HEK293 (cell line): ENCODE data around the gene PIP5K1C.

Source experiments
- CTCF ChIA-PET: fragments of 350-600 bp; formaldehyde crosslinking; extraction: SDS; loops from one replicate; lab custom pipeline; 2021; ENCODE audit warnings: antibody characterized with exemption; lab: Yijun Ruan, JAX
- POLR2A ChIA-PET: fragments of 300-600 bp; formaldehyde crosslinking; extraction: SDS; loops from one replicate; lab custom pipeline; 2020; ENCODE audit warnings: antibody characterized with exemption, inconsistent platforms; lab: Yijun Ruan, JAX
- H3K27ac ChIP-seq: fragments of 200-500 bp; sonication (Bioruptor generic); 2 replicates; pipeline ENCODE4 v1.5.1; 2014; ENCODE audit warnings: low read depth, low read length, control low read depth, inconsistent platforms; ENCODE audit errors: extremely low read depth
- H3K36me3 ChIP-seq, 2 experiments: fragments of 200-500 bp in 1 of 2; sonication (Bioruptor generic) in 1 of 2; 1 replicate in 1 of 2; 2 replicates in 1 of 2; pipeline ENCODE4 v1.5.1; 2014 to 2017; ENCODE audit warnings: inconsistent platforms in 2 of 2, low read length in 2 of 2; ENCODE audit not compliant: control insufficient read depth in 2 of 2, insufficient read depth in 1 of 2
- H3K4me1 ChIP-seq: fragments of 200-500 bp; sonication (Bioruptor generic); 2 replicates; pipeline ENCODE4 v1.5.1; 2014; ENCODE audit warnings: mild to moderate bottlenecking, low read length, inconsistent platforms; ENCODE audit not compliant: control insufficient read depth, insufficient read depth
- H3K4me3 ChIP-seq: 2 replicates; pipeline ENCODE4 v1.5.1; 2011; ENCODE audit warnings: low read depth, mild to moderate bottlenecking, control low read depth, low read length, moderate library complexity
- H3K9me3 ChIP-seq: fragments of 200-500 bp; sonication (Bioruptor generic); 2 replicates; pipeline ENCODE4 v1.5.1; 2014; ENCODE audit warnings: low read depth, low read length, inconsistent platforms; ENCODE audit not compliant: control insufficient read depth, insufficient read depth
- BCL11B ChIP-seq: fragments of 450-650 bp; formaldehyde crosslinking; IDR thresholded peaks from 2 replicates; pipeline ENCODE4 v1.5.1; 2016; ENCODE audit warnings: low read depth, missing biosample characterization, missing genetic modification characterization
- KLF17 ChIP-seq: fragments of 450-650 bp; formaldehyde crosslinking; IDR thresholded peaks from 2 replicates; pipeline ENCODE4 v1.5.1; 2016; ENCODE audit warnings: missing biosample characterization, missing genetic modification characterization
- SCRT2 ChIP-seq: fragments of 450-650 bp; formaldehyde crosslinking; IDR thresholded peaks from 2 replicates; pipeline ENCODE4 v1.5.1; 2016; ENCODE audit warnings: missing biosample characterization, missing genetic modification characterization
- TCF7L2 ChIP-seq: IDR thresholded peaks from 2 replicates; pipeline ENCODE4 v1.6.1; 2011; ENCODE audit warnings: low read depth, mild to moderate bottlenecking, inconsistent platforms, low read length, moderate library complexity, borderline replicate concordance
- ZBTB26 ChIP-seq: fragments of 450-650 bp; formaldehyde crosslinking; optimal IDR thresholded peaks from 2 replicates; pipeline ENCODE3; 2016; ENCODE audit warnings: missing biosample characterization, mild to moderate bottlenecking, missing genetic modification characterization
- ZBTB48 ChIP-seq: fragments of 450-650 bp; formaldehyde crosslinking; IDR thresholded peaks from 2 replicates; pipeline ENCODE4 v1.5.1; 2016; ENCODE audit warnings: missing biosample characterization, missing genetic modification characterization
- ZBTB49 ChIP-seq: fragments of 450-650 bp; formaldehyde crosslinking; IDR thresholded peaks from 2 replicates; pipeline ENCODE4 v1.5.1; 2016; ENCODE audit warnings: missing biosample characterization, missing genetic modification characterization, low read depth
- ZBTB6 ChIP-seq: fragments of 450-650 bp; formaldehyde crosslinking; IDR thresholded peaks from 2 replicates; pipeline ENCODE4 v1.5.1; 2017; ENCODE audit warnings: missing biosample characterization, missing genetic modification characterization
- ZFP3 ChIP-seq: fragments of 450-650 bp; formaldehyde crosslinking; IDR thresholded peaks from 2 replicates; pipeline ENCODE4 v1.5.1; 2016; ENCODE audit warnings: low read depth, missing biosample characterization, missing genetic modification characterization
- ZNF10 ChIP-seq: fragments of 450-650 bp; formaldehyde crosslinking; IDR thresholded peaks from 2 replicates; pipeline ENCODE4 v1.5.1; 2017; ENCODE audit warnings: missing biosample characterization, missing genetic modification characterization
- ZNF138 ChIP-seq: fragments of 450-650 bp; formaldehyde crosslinking; IDR thresholded peaks from 2 replicates; pipeline ENCODE4 v1.5.1; 2016; ENCODE audit warnings: missing biosample characterization, missing genetic modification characterization, borderline replicate concordance
- ZNF157 ChIP-seq: fragments of 450-650 bp; formaldehyde crosslinking; IDR thresholded peaks from 2 replicates; pipeline ENCODE4 v1.5.1; 2016; ENCODE audit warnings: missing biosample characterization, missing genetic modification characterization
- ZNF174 ChIP-seq: fragments of 450-650 bp; formaldehyde crosslinking; IDR thresholded peaks from 2 replicates; pipeline ENCODE4 v1.5.0; 2017; ENCODE audit warnings: missing biosample characterization, mild to moderate bottlenecking, missing genetic modification characterization
- ZNF23 ChIP-seq: fragments of 450-650 bp; formaldehyde crosslinking; IDR thresholded peaks from 2 replicates; pipeline ENCODE4 v1.5.1; 2016; ENCODE audit warnings: missing biosample characterization, missing genetic modification characterization, borderline replicate concordance
- ZNF335 ChIP-seq: fragments of 450-650 bp; formaldehyde crosslinking; conservative IDR thresholded peaks from 2 replicates; pipeline ENCODE4 v1.5.1; 2016; ENCODE audit warnings: missing biosample characterization, missing genetic modification characterization
- ZNF366 ChIP-seq: fragments of 450-650 bp; formaldehyde crosslinking; conservative IDR thresholded peaks from 2 replicates; pipeline ENCODE4 v1.5.1; 2016; ENCODE audit warnings: missing biosample characterization, missing genetic modification characterization
- ZNF449 ChIP-seq: fragments of 450-650 bp; formaldehyde crosslinking; IDR thresholded peaks from 2 replicates; pipeline ENCODE4 v1.5.1; 2017; ENCODE audit warnings: missing biosample characterization, mild to moderate bottlenecking, missing genetic modification characterization, moderate library complexity
- ZNF514 ChIP-seq: fragments of 450-650 bp; formaldehyde crosslinking; IDR thresholded peaks from 2 replicates; pipeline ENCODE4 v1.5.1; 2016; ENCODE audit warnings: missing biosample characterization, missing genetic modification characterization
- ZNF658 ChIP-seq: fragments of 450-650 bp; formaldehyde crosslinking; IDR thresholded peaks from 2 replicates; pipeline ENCODE4; 2016; ENCODE audit warnings: missing biosample characterization, missing genetic modification characterization
- ZNF664 ChIP-seq: fragments of 450-650 bp; formaldehyde crosslinking; IDR thresholded peaks from 2 replicates; pipeline ENCODE4 v1.5.1; 2016; ENCODE audit warnings: missing biosample characterization, missing genetic modification characterization
- ZNF785 ChIP-seq: fragments of 450-650 bp; formaldehyde crosslinking; IDR thresholded peaks from 2 replicates; pipeline ENCODE4 v1.5.1; 2016; ENCODE audit warnings: missing biosample characterization, missing genetic modification characterization

Gene PIP5K1C

GRCh38 chr19:3658004-3658869 is 42.0 kb downstream of the PIP5K1C start:
- Histone ChIP-seq H3K4me3 (no peak overlapping the region), H3K9me3 (no peaks in the 10 kb centered on the region), H3K27ac (no peak overlapping the region), H3K36me3 (peaks cover 0 to 66% of the 10 kb centered on the region in 2 experiments; a peak in 2 of 3 replicates), H3K4me1 (no peaks in the 10 kb centered on the region)
- no peak for TF ChIP-seq ZNF664 (tag by site-specific recombination)
- no peak for TF ChIP-seq ZNF449
- no peak for TF ChIP-seq ZNF366 (tag by site-specific recombination)
- TF ChIP-seq ZFP3 (tag by site-specific recombination), result no peak
- TF ChIP-seq ZNF138, result no peak
- no peak for TF ChIP-seq ZNF23 (tag by site-specific recombination)
- TF ChIP-seq ZBTB6, result peak; percentile 10; the same call in 1 of the 2 replicates
- POLR2A ChIA-PET, result no interaction called here
- CTCF ChIA-PET, result interaction anchor here (0.7 kb wide), 1 partner anchor 63 kb away, joined by 3 read pairs; no protein-coding TSS in a partner anchor

GRCh38 chr19:3657395-3657769 is 42.9 kb downstream of the PIP5K1C start:
- CTCF ChIA-PET, result no interaction called here
- Histone ChIP-seq H3K4me1 (no peaks in the 10 kb centered on the region), H3K36me3 (peaks cover 0 to 71% of the 10 kb centered on the region in 2 experiments; a peak in 2 of 3 replicates), H3K4me3 (no peak overlapping the region), H3K9me3 (no peaks in the 10 kb centered on the region), H3K27ac (no peak overlapping the region)
- POLR2A ChIA-PET, result no interaction called here
- TF ChIP-seq ZBTB26 (peak; percentile 5), ZNF174 (tag by site-specific recombination) (no peak)

GRCh38 chr19:3656747-3657394 is 43.4 kb downstream of the PIP5K1C start:
- ChIA-PET CTCF (no interaction called here), POLR2A (no interaction called here)
- no peak overlapping the region for H3K27ac ChIP-seq
- H3K36me3 ChIP-seq, result peaks cover 0 to 72% of the 10 kb centered on the region in 2 experiments; a peak in 2 of 3 replicates
- H3K4me1 ChIP-seq, result no peaks in the 10 kb centered on the region
- H3K9me3 ChIP-seq, result no peaks in the 10 kb centered on the region
- no peak overlapping the region for H3K4me3 ChIP-seq
- TF ChIP-seq ZNF157 (tag by site-specific recombination) (no peak), ZBTB48 (tag by site-specific recombination) (no peak), KLF17 (tag by site-specific recombination) (0 out of 2 replicates have a peak, but pooled peaks have one; percentile 37), SCRT2 (tag by site-specific recombination) (peak; percentile 62), ZNF658 (tag by site-specific recombination) (no peak), TCF7L2 (no peak), ZNF10 (no peak), BCL11B (tag by site-specific recombination) (no peak), ZBTB49 (tag by site-specific recombination) (no peak), ZNF785 (tag by site-specific recombination) (no peak), ZNF514 (tag by site-specific recombination) (no peak), ZNF335 (no peak)
